Thyroid gland (tissue), 4 donors: ENCODE data around the gene MEIOB. TPM values are rescaled to one million over a fixed set of nuclear protein-coding genes. Genes with fewer than 3 reads are reported as not detected.

Source experiments
- DNase-seq, 2 donors: peaks; one replicate each; pipeline ENCODE4 v3.0.0-alpha.2; 2019
- H3K27ac ChIP-seq, 3 donors: fragments of 200-600 bp; sonication (generic); 1 replicate in 2 of 3; 2 replicates in 1 of 3; pipeline ENCODE4 v1.5.1; 2016 to 2019; ENCODE audit warnings: mild to moderate bottlenecking in 1 of 3, moderate library complexity in 1 of 3
- H3K27me3 ChIP-seq: fragments of 200-600 bp; sonication (generic); one replicate; pipeline ENCODE4 v1.5.1; 2019
- H3K36me3 ChIP-seq, 2 donors: fragments of 200-600 bp; sonication (generic); one replicate each; pipeline ENCODE4 v1.5.1; 2016 to 2019
- H3K4me1 ChIP-seq, 2 donors: fragments of 200-600 bp; sonication (generic); one replicate each; pipeline ENCODE4 v1.5.1; 2017 to 2019
- H3K4me3 ChIP-seq, 3 donors: fragments of 200-600 bp; sonication (generic); replicated peaks in 1 of 3; 1 replicate in 2 of 3; 2 replicates in 1 of 3; pipeline ENCODE4 v1.5.1; 2016; ENCODE audit warnings: mild to moderate bottlenecking in 1 of 3
- H3K9me3 ChIP-seq: fragments of 200-600 bp; sonication (generic); one replicate; pipeline ENCODE4 v1.5.1; 2017
- CTCF ChIP-seq, 6 experiments: fragments of 200-600 bp in 3 of 6; fragments of 450-650 bp in 3 of 6; sonication (generic) in 3 of 6; IDR thresholded peaks; one replicate each; pipeline ENCODE4 v1.5.1; 2016 to 2019; ENCODE audit warnings: antibody characterized with exemption in 6 of 6, mild to moderate bottlenecking in 2 of 6, inconsistent platforms in 1 of 6, moderate library complexity in 1 of 6
- POLR2A ChIP-seq, 2 donors: fragments of 450-650 bp; IDR thresholded peaks; one replicate each; pipeline ENCODE4 v1.6.1; 2017; ENCODE audit warnings: antibody characterized with exemption in 2 of 2, mild to moderate bottlenecking in 2 of 2, moderate library complexity in 1 of 2
- WGBS, 2 donors: methylation state at CpG; one replicate each; pipeline ENCODE4 v1.1.5; 2017; 5-methylcytosine and 5-hydroxymethylcytosine counted together
- intact Hi-C: fragments of 100-400 bp; cut with DNase I; formaldehyde crosslinking; loops from one replicate; pipeline ENCODE4 v1.15.1; 2023
- total RNA-seq, 4 donors: library from RNA; depleted of rRNA; stranded (reverse); fragments of >200 nt; gene quantifications; one replicate each; pipeline ENCODE4 v1.2.3, GENCODE V29; 2016

MEIOB gene
- total RNA-seq, 4 donors from 2014 or later, result 0.13 TPM; not detected in 3

GRCh38 chr16:1850981-1851380 is 21.0 kb downstream of the MEIOB start:
- no peak for TF ChIP-seq POLR2A (IDR thresholded peaks at IDR 0.05)
- TF ChIP-seq CTCF (IDR thresholded peaks at IDR 0.05), result no peak
- 72 to 76% methylated on average over 7 of the region's 7 CpGs for WGBS, 2 donors
- no peaks in the 10 kb centered on the region for H3K27me3 ChIP-seq
- H3K36me3 ChIP-seq, result no peaks in the 10 kb centered on the region
- no peaks in the 10 kb centered on the region for H3K9me3 ChIP-seq
- no peaks in the 10 kb centered on the region for H3K4me1 ChIP-seq
- H3K4me3 ChIP-seq, result no peak overlapping the region
- no peak overlapping the region for H3K27ac ChIP-seq
- intact Hi-C loops, result no loop called here
- no peak for DNase-seq

GRCh38 chr16:1846416-1846815 is 25.5 kb downstream of the MEIOB start:
- no peaks in the 10 kb centered on the region for H3K4me1 ChIP-seq
- TF ChIP-seq POLR2A (IDR thresholded peaks at IDR 0.05) (no peak), CTCF (IDR thresholded peaks at IDR 0.05) (no peak)
- H3K4me3 ChIP-seq, result no peak overlapping the region
- H3K9me3 ChIP-seq, result no peaks in the 10 kb centered on the region
- no peak for DNase-seq
- H3K27ac ChIP-seq, result no peak overlapping the region
- no peaks in the 10 kb centered on the region for H3K27me3 ChIP-seq
- H3K36me3 ChIP-seq, result no peaks in the 10 kb centered on the region
- WGBS, 2 donors, result 84 to 86% methylated on average over 1 of the region's 1 CpG
- intact Hi-C loops, result no loop called here

- WGBS, 2 donors, result 55% methylated on average over 4 of the region's 4 CpGs
- H3K36me3 ChIP-seq, result no peaks in the 10 kb centered on the region
- H3K9me3 ChIP-seq, result no peaks in the 10 kb centered on the region
- DNase-seq, result no peak
- H3K4me3 ChIP-seq, result no peak overlapping the region
- H3K27me3 ChIP-seq, result no peaks in the 10 kb centered on the region
- TF ChIP-seq CTCF (IDR thresholded peaks at IDR 0.05), result no peak
- no peak for TF ChIP-seq POLR2A (IDR thresholded peaks at IDR 0.05)
- H3K27ac ChIP-seq, result no peak overlapping the region
- intact Hi-C loops, result no loop called here
- no peaks in the 10 kb centered on the region for H3K4me1 ChIP-seq
These were observed 26.0 kb downstream of the MEIOB start for GRCh38 chr16:1845985-1846384.

- no peak for DNase-seq
- TF ChIP-seq CTCF (IDR thresholded peaks at IDR 0.05) (no peak), POLR2A (IDR thresholded peaks at IDR 0.05) (no peak)
- 71 to 76% methylated on average over 9 of the region's 9 CpGs for WGBS, 2 donors
These were observed 32.4 kb downstream of the MEIOB start for GRCh38 chr16:1839554-1839953.

GRCh38 chr16:1834096-1834495 is 37.9 kb downstream of the MEIOB start:
- no peak overlapping the region for H3K4me3 ChIP-seq
- no peaks in the 10 kb centered on the region for H3K9me3 ChIP-seq
- no peaks in the 10 kb centered on the region for H3K36me3 ChIP-seq
- 89 to 90% methylated on average over 5 of the region's 5 CpGs for WGBS, 2 donors
- H3K27me3 ChIP-seq, result no peaks in the 10 kb centered on the region
- H3K4me1 ChIP-seq, result peaks cover 0 to 2% of the 10 kb centered on the region in 2 donors
- no peak overlapping the region for H3K27ac ChIP-seq
- TF ChIP-seq CTCF (IDR thresholded peaks at IDR 0.05) (no peak), POLR2A (IDR thresholded peaks at IDR 0.05) (no peak)
- DNase-seq, result no peak
- intact Hi-C loops, result no loop called here

More at GRCh38 chr16:1839554-1839953, 32.4 kb downstream of the MEIOB start:
- H3K9me3 ChIP-seq, result no peaks in the 10 kb centered on the region
- H3K27ac ChIP-seq, result no peak overlapping the region
- no peaks in the 10 kb centered on the region for H3K36me3 ChIP-seq
- no peaks in the 10 kb centered on the region for H3K4me1 ChIP-seq
- H3K27me3 ChIP-seq, result no peaks in the 10 kb centered on the region
- H3K4me3 ChIP-seq, result no peak overlapping the region
- intact Hi-C loops, result no loop called here
